M059J (cell line): ENCODE results near the gene SHISA2. TPM values are rescaled to one million over a fixed set of nuclear protein-coding genes. Genes with fewer than 3 reads are reported as not detected.
A peak's percentile ranks its signal among the peaks of the same experiment; 100 is the strongest.

Source experiments
- DNase-seq: peaks from one replicate; pipeline ENCODE4 v3.0.0-alpha.2; 2012; ENCODE audit warnings: low read depth
- total RNA-seq: library from RNA; depleted of rRNA; stranded (reverse); fragments of >200 nt; shearing (Covaris generic); gene quantifications from 2 replicates; pipeline ENCODE4 v1.2.3, GENCODE V29; 2014

The SHISA2 gene
- total RNA-seq, 1 experiment from 2014 or later: 0.44 TPM

- no peak for DNase-seq
Observed at GRCh38 chr13:26048741-26049140, 3.1 kb downstream of the SHISA2 start.

- no peak for DNase-seq
Observed at GRCh38 chr13:26047040-26047439, 4.8 kb downstream of the SHISA2 start.

- DNase-seq: no peak
Observed at GRCh38 chr13:26046639-26047038, 5.2 kb downstream of the SHISA2 start.

- no peak for DNase-seq
Observed at GRCh38 chr13:26045142-26045541, 6.7 kb downstream of the SHISA2 start.

- no peak for DNase-seq
Observed at GRCh38 chr13:26042785-26043184, 9.0 kb downstream of the SHISA2 start.

- DNase-seq: no peak
Observed at GRCh38 chr13:26041444-26041843, 10.4 kb downstream of the SHISA2 start.

- no peak for DNase-seq
Observed at GRCh38 chr13:26038931-26039475, 12.8 kb downstream of the SHISA2 start.

- no peak for DNase-seq
Observed at GRCh38 chr13:26037302-26037701, 14.5 kb downstream of the SHISA2 start.

- no peak for DNase-seq
Observed at GRCh38 chr13:26036383-26036782, 15.4 kb downstream of the SHISA2 start.

GRCh38 chr13:26034018-26034417, 17.8 kb downstream of the SHISA2 start:
- DNase-seq: no peak

- no peak for DNase-seq
Observed at GRCh38 chr13:26030331-26030730, 21.5 kb downstream of the SHISA2 start.

GRCh38 chr13:26029581-26030136, 22.2 kb downstream of the SHISA2 start:
- DNase-seq: no peak

- DNase-seq: no peak
Observed at GRCh38 chr13:26026211-26026610, 25.6 kb downstream of the SHISA2 start.

GRCh38 chr13:26025771-26026170, 26.0 kb downstream of the SHISA2 start:
- no peak for DNase-seq

GRCh38 chr13:26025196-26025595, 26.6 kb downstream of the SHISA2 start:
- no peak for DNase-seq

GRCh38 chr13:26024558-26024957, 27.3 kb downstream of the SHISA2 start:
- peak; percentile 73 for DNase-seq

- DNase-seq: peak; percentile 96
Observed at GRCh38 chr13:26022538-26023292, 29.1 kb downstream of the SHISA2 start.

GRCh38 chr13:26021956-26022355, 29.9 kb downstream of the SHISA2 start:
- peak; percentile 16 for DNase-seq

- DNase-seq: peak; percentile 66
Observed at GRCh38 chr13:26021516-26021915, 30.3 kb downstream of the SHISA2 start.

GRCh38 chr13:26020891-26021290, 30.9 kb downstream of the SHISA2 start:
- DNase-seq: no peak

GRCh38 chr13:26019881-26020870, 31.6 kb downstream of the SHISA2 start:
- peak; percentile 92 for DNase-seq

GRCh38 chr13:26019251-26019650, 32.6 kb downstream of the SHISA2 start:
- DNase-seq: peak; percentile 47
